ENCODE measurements around the gene OR2M7. TPM values are rescaled to one million over a fixed set of nuclear protein-coding genes. Genes with fewer than 3 reads are reported as not detected.

OR2M7 gene
- total and polyA plus RNA-seq, 10 of the 15 experiments (the other 5 are each of a cell fraction or from before 2014, with no cell fraction given) = not detected

DNA sequence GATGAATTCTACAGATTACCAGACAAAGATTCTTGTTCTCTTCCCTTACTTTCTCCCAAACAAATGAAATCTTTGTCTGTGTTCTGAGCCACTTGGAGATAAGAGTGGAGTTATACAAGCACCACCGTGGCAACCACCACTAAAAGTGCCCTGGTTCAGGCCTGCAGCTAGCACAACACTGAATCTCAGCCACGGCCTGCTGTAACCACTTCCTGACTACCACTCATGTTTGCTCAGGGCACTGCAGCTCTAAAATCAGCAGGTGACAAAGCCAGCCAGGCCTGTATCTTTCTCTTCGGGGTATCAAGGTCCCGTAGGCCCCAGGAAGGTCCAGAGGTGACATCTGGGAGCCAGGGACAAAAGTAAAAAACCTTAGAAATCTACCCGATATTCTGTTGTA is 48.0 kb upstream of the OR2M7 start:
- peak overlapping the region; percentile 41 for H2AFZ ChIP-seq (ENCODE audit: control insufficient read depth, low read depth, low read length)
- POLR2A ChIA-PET = no interaction called here
- intact Hi-C loops (cut with micrococcal nuclease; ENCODE audit: unreplicated experiment) (no loop called here), in situ Hi-C loops (cut with MboI) (no loop called here)
- H3K4me1 ChIP-seq (ENCODE audit: control insufficient read depth, insufficient read depth, low read length) = no peaks in the 10 kb centered on the region
- H3K4me2 ChIP-seq (ENCODE audit: control insufficient read depth, insufficient read depth) = no peak overlapping the region
- H3K4me3 ChIP-seq = no peak overlapping the region
- CTCF ChIA-PET = interaction anchor here (1.4 kb wide), 1 partner anchor 32 kb away, joined by 4 read pairs; no protein-coding TSS in a partner anchor
- H3K9ac ChIP-seq (ENCODE audit: control insufficient read depth, insufficient read depth, low read length) = no peak overlapping the region
- FAIRE-seq (no peak), DNase-seq (ENCODE audit: low read depth, low spot score) (no peak), ATAC-seq (peak; percentile 70)
- no peak overlapping the region for H3K27ac ChIP-seq (ENCODE audit: control insufficient read depth, insufficient read depth)
- H3K36me3 ChIP-seq (ENCODE audit: control insufficient read depth in 2 of 2, insufficient read depth in 2 of 2, low read length in 1 of 2) = no peaks in the 10 kb centered on the region
- 17% methylated on average over 5 of the region's 5 CpGs for WGBS (ENCODE audit: insufficient coverage, insufficient replicate concordance, low lambda C conversion rate, missing lambda C conversion rate)
- TF ChIP-seq MLLT1 (IDR thresholded peaks at IDR 0.05) (no peak), CHD1 (IDR thresholded peaks at IDR 0.05; ENCODE audit: low read depth, low read length) (no peak), RUNX3 (IDR thresholded peaks at IDR 0.05; ENCODE audit: low read length) (peak; percentile 23; the same call in 1 of the 2 replicates)
- no TSS peak for BruUV-seq (replicated peaks)
- RAD21 ChIA-PET (ENCODE audit: unreplicated experiment) = no interaction called here
- no peaks in the 10 kb centered on the region for H3K27me3 ChIP-seq (replicated peaks in 1 of 2; ENCODE audit: control insufficient read depth in 2 of 2, insufficient read depth in 2 of 2, low read length in 1 of 2)
- SMC1A ChIA-PET (ENCODE audit: uncharacterized antibody, unreplicated experiment) = interaction anchor here (1.4 kb wide), 1 partner anchor 13 kb away, joined by 4 read pairs; no protein-coding TSS in a partner anchor
- H3K79me2 ChIP-seq (ENCODE audit: control insufficient read depth, insufficient read depth, low read length) = no peaks in the 10 kb centered on the region
- H3K9me3 ChIP-seq (replicated peaks; ENCODE audit: control insufficient read depth, insufficient read depth, low read length) = no peaks in the 10 kb centered on the region
- H4K20me1 ChIP-seq (ENCODE audit: control insufficient read depth, insufficient read depth) = no peaks in the 10 kb centered on the region

DNA sequence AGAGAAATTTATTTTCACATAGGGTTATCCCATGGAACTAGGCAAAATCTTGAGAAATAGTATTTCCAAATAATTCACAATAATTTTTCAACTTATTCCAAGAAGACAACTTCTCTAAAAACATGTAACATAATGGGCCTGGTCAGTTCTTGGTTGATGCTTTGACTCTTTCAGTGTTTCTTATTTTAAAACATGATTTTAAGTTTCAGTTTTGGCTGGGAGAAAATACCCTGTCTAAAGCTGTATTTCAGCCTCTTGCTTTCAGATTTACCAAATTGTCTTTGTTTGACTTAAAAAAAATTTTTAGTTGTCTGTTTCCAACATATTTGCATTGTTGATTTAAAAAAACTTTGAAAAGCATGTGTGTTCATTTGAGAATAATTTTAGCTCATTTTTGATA is 42.2 kb upstream of the OR2M7 start:
- no TSS peak for BruUV-seq (replicated peaks)
- Histone ChIP-seq H3K9ac (ENCODE audit: control insufficient read depth, insufficient read depth, low read length) (no peak overlapping the region), H3K79me2 (ENCODE audit: control insufficient read depth, insufficient read depth, low read length) (no peaks in the 10 kb centered on the region), H3K27me3 (replicated peaks in 1 of 2; ENCODE audit: control insufficient read depth in 2 of 2, insufficient read depth in 2 of 2, low read length in 1 of 2) (no peaks in the 10 kb centered on the region; a peak in 1 of 4 replicates), H2AFZ (ENCODE audit: control insufficient read depth, low read depth, low read length) (no peak overlapping the region), H3K4me3 (no peak overlapping the region), H3K27ac (ENCODE audit: control insufficient read depth, insufficient read depth) (no peak overlapping the region), H3K4me1 (ENCODE audit: control insufficient read depth, insufficient read depth, low read length) (no peaks in the 10 kb centered on the region), H3K36me3 (ENCODE audit: control insufficient read depth in 2 of 2, insufficient read depth in 2 of 2, low read length in 1 of 2) (no peaks in the 10 kb centered on the region), H3K9me3 (replicated peaks; ENCODE audit: control insufficient read depth, insufficient read depth, low read length) (no peaks in the 10 kb centered on the region), H3K4me2 (ENCODE audit: control insufficient read depth, insufficient read depth) (0 out of 2 replicates have a peak overlapping the region, but pooled peaks have one; percentile 3), H4K20me1 (ENCODE audit: control insufficient read depth, insufficient read depth) (no peaks in the 10 kb centered on the region)
- ChIA-PET POLR2A (no interaction called here), CTCF (interaction anchor here (0.6 kb wide), 1 partner anchor 144 kb away, joined by 3 read pairs; no protein-coding TSS in a partner anchor), SMC1A (ENCODE audit: uncharacterized antibody, unreplicated experiment) (interaction anchor here (0.8 to 1.8 kb wide), 2 partner anchors 10 to 11 kb away, joined by 3 to 7 read pairs; no protein-coding TSS in a partner anchor), RAD21 (ENCODE audit: unreplicated experiment) (no interaction called here)
- ATAC-seq (peak; percentile 45; the same call in 2 of the 3 replicates), DNase-seq (ENCODE audit: low read depth, low spot score) (no peak), FAIRE-seq (peak; percentile 35)
- in situ Hi-C loops (cut with MboI) = no loop called here
- intact Hi-C loops (cut with micrococcal nuclease; ENCODE audit: unreplicated experiment) = no loop called here
- TF ChIP-seq, protein P1, sequence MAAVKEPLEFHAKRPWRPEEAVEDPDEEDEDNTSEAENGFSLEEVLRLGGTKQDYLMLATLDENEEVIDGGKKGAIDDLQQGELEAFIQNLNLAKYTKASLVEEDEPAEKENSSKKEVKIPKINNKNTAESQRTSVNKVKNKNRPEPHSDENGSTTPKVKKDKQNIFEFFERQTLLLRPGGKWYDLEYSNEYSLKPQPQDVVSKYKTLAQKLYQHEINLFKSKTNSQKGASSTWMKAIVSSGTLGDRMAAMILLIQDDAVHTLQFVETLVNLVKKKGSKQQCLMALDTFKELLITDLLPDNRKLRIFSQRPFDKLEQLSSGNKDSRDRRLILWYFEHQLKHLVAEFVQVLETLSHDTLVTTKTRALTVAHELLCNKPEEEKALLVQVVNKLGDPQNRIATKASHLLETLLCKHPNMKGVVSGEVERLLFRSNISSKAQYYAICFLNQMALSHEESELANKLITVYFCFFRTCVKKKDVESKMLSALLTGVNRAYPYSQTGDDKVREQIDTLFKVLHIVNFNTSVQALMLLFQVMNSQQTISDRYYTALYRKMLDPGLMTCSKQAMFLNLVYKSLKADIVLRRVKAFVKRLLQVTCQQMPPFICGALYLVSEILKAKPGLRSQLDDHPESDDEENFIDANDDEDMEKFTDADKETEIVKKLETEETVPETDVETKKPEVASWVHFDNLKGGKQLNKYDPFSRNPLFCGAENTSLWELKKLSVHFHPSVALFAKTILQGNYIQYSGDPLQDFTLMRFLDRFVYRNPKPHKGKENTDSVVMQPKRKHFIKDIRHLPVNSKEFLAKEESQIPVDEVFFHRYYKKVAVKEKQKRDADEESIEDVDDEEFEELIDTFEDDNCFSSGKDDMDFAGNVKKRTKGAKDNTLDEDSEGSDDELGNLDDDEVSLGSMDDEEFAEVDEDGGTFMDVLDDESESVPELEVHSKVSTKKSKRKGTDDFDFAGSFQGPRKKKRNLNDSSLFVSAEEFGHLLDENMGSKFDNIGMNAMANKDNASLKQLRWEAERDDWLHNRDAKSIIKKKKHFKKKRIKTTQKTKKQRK (IDR thresholded peaks at IDR 0.05; ENCODE audit: low read depth, low read length) = no peak
- no peak for TF ChIP-seq ZNF274 (IDR thresholded peaks at IDR 0.05; ENCODE audit: insufficient read depth, insufficient read length)
- no peak for TF ChIP-seq E4F1 (IDR thresholded peaks at IDR 0.05; ENCODE audit: borderline replicate concordance, partially characterized antibody)
- TF ChIP-seq NBN (IDR thresholded peaks at IDR 0.05) = no peak
- TF ChIP-seq, protein P2, sequence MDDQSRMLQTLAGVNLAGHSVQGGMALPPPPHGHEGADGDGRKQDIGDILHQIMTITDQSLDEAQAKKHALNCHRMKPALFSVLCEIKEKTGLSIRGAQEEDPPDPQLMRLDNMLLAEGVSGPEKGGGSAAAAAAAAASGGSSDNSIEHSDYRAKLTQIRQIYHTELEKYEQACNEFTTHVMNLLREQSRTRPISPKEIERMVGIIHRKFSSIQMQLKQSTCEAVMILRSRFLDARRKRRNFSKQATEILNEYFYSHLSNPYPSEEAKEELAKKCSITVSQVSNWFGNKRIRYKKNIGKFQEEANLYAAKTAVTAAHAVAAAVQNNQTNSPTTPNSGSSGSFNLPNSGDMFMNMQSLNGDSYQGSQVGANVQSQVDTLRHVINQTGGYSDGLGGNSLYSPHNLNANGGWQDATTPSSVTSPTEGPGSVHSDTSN (IDR thresholded peaks at IDR 0.05; ENCODE audit: insufficient replicate concordance, low read depth, low read length) = no peak
- no peak for TF ChIP-seq FOXK2 (IDR thresholded peaks at IDR 0.05)
